Loucy (cell line): ENCODE measurements around the gene LIMS3.
"Not testable (repeated sequence)": the region's sequence is repeated elsewhere in the genome, so short reads cannot be mapped to it uniquely, and the experiment has no call there.

ENCODE experiments used
- EZH2phosphoT487 ChIP-seq: fragments of 200-600 bp; IDR thresholded peaks from 2 replicates; pipeline ENCODE4 v1.6.1; 2018; ENCODE audit warnings: antibody characterized with exemption, mild to moderate bottlenecking, moderate library complexity, borderline replicate concordance
- TF ChIP-seq, protein P1 (sequence below): fragments of 200-600 bp; sonication (generic); conservative IDR thresholded peaks from 2 replicates; pipeline ENCODE4 v1.5.1; 2014; ENCODE audit warnings: mild to moderate bottlenecking, antibody characterized with exemption, low read length

GRCh38 chr2:109965482-109965881 is 67.0 kb downstream of the LIMS3 start:
- TF ChIP-seq, protein P1, sequence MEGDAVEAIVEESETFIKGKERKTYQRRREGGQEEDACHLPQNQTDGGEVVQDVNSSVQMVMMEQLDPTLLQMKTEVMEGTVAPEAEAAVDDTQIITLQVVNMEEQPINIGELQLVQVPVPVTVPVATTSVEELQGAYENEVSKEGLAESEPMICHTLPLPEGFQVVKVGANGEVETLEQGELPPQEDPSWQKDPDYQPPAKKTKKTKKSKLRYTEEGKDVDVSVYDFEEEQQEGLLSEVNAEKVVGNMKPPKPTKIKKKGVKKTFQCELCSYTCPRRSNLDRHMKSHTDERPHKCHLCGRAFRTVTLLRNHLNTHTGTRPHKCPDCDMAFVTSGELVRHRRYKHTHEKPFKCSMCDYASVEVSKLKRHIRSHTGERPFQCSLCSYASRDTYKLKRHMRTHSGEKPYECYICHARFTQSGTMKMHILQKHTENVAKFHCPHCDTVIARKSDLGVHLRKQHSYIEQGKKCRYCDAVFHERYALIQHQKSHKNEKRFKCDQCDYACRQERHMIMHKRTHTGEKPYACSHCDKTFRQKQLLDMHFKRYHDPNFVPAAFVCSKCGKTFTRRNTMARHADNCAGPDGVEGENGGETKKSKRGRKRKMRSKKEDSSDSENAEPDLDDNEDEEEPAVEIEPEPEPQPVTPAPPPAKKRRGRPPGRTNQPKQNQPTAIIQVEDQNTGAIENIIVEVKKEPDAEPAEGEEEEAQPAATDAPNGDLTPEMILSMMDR: not testable (repeated sequence)
- not testable (repeated sequence) for TF ChIP-seq EZH2phosphoT487
